HG03558 (cell line): ENCODE data around the gene SUMO2.
"Not testable (repeated sequence)": the region's sequence is repeated elsewhere in the genome, so short reads cannot be mapped to it uniquely, and the experiment has no call there.

Source experiments
- ATAC-seq: cut with Tn5 transposase; IDR thresholded peaks from one replicate; pipeline ENCODE4 v1.9.1; 2021; ENCODE audit warnings: moderate number of reproducible peaks; ENCODE audit not compliant: unreplicated experiment; ENCODE audit errors: extremely low read depth

Gene SUMO2

DNA sequence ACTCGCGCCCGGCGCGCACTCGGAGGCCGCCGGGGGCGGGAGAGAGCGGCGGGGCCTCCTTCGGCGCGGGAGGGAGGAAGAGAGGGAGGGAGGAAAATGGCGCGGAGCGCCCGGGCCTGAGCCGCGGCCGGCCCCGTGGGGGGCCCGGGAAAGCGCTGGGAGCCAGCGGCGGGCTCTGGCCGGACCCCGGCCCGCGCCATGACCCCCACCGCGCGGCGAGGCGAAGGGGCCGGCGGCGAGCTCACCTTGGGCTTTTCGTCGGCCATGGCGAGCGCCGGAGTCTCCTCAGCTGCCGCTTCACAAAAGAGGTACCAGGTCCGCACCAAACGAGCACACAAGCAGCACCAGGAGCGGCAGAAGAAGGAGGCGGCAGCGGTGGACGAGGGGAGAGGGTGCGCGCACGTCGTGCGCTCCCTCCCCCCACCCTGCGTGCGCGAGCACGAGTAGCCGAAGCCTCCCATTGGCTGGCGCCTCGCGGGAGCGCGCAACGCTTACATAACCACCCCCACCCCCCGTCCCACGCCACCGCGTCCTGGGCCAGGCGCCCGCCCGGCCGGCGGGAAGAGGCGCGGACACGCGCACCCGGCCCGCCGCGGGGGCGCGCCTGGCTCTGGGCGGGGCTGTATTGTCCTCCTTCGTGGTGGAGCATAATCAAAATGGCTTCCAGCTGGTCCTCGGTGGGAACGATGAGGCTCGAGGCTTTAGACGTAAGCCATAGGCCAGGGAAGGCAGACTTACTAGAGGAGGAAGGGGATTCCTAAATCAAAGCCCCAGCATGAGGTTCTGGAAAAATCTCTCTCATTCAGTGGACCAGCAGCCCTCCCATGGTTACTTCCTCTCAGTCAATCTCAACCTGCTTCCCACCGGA is at the start of gene SUMO2:
Gene SUMO2, minus strand, starts transcription at position 391 of the 868 bp plus-strand sequence. Its CDS starts 125 bp downstream, at position 266.
- ATAC-seq: peak; percentile 47

DNA sequence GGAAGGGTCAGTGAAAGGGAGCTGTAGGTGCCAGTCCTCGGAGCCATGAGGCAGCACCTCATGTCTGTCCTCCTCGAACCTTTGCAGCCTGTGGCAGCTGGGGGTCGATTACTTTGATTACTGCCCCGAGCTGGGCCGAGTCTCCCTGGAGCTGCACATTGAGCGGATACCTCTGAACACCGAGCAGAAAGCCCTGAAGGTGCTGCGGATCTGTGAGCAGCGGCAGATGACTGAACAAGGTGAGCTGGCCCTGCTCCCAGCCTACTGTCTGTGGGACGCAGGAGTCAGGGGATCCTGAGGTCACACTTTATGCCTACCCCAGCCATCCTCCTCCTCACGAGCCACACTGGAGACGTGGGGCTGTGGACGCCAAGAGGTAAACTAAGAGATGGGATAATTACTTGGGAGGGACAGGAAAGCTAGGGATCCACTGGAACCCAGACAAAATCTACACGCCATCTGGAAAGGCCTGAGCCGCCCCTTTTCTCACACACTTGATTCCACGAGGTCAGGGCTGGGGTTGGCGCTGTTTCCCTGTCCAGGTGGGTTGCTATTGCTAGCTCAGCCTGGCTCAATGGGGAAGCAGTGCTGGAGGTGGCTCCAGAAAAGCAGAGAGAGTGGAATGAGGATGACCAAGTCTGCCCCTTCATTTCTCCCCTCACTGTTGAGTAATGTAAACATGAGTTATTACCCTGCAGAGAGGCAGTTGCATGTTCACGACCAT is 49.1 kb upstream of the SUMO2 start:
- ATAC-seq: no peak

DNA sequence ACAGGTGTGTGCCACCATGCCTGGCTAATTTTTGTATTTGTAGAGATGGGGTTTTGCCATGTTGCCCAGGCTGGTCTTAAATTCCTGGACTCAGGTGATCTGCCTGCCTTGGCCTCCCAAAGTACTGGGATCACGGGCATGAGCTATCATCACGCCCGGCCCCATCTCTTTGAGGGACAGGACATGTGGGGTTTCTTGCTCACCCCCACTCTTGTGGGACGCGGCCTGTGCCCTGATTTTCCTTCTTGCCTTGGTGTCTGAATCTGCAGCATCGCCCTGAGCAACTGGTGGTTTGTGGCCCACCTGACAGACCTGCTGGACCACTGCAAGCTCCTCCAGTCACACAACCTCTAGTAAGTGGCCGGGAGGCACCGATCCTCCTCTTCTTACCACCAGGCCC is 48.3 kb upstream of the SUMO2 start:
- ATAC-seq: no peak

DNA sequence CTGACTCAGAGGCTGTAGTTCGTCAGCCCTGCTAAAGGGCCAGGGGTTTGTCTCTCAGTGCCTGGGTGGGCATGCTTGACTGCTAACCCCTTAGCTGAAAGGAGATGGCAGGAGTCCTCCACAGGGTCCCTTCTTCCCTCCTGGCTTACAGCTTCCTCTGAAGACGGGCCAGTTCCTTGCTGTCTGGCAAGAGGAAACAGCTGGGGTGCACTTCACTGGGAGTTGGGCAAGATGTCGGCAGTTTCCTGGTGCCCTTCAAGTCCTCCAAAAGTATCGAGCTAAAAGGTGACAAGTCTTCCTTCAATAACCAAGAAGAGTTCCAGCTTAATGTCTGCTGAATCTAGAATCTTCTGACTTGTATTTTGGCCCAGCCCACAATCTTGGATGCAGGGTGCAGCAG is 46.1 kb upstream of the SUMO2 start:
- ATAC-seq: no peak

DNA sequence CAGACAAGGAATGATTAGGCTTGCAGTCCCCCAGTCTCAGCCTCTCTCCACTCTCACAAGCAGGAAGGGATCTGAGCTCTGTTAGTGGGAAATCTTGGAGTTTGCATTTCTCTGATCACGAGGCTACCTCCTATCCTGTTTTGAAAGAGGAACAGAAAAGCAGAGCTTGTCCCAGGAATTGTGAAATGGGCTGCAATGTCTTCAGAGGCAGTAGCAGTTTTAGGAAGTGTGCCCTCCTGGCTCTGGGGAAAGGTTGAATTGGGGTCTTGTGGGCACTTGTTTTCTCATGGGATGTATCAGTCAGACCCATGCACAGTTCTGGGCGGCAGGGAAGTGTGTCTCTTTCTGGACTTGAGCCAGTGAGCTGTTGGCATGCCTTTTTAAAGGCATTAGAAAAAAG is 45.5 kb upstream of the SUMO2 start:
- ATAC-seq: no peak

DNA sequence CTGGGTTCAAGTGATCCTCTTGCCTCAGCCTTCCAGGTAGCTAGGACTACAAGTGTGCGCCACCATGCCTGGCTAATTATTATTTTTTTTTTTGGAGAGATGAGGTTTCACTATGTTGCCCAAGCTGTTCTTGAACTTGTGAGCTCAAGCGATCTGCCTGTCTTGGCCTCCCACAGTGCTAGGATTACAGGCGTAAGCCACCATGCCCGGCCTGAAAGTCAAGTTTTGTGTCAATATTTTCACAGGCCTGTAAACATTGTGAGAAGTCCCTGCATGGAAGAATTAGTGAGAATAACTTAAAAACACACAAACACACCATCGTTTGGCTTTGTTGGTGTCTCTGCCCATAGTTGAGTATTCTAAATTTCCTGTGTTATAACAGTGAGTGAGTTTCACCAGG is 45.0 kb upstream of the SUMO2 start:
- ATAC-seq: no peak

DNA sequence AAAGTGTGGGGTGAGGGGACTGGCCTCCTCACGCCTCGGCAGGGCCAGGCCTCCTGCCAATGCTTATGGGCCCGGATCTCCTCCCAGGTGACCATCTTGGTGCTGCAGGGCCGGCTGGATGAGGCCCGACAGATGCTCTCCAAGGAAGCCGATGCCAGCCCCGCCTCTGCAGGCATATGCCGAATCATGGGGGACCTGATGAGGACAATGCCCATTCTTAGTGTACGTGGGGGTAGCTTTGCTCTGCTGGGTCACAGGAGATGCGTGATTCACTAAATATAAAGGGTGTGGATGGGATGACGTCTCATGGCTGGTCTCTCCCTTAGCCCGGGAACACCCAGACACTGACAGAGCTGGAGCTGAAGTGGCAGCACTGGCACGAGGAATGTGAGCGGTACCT is 42.3 kb upstream of the SUMO2 start:
- ATAC-seq: no peak

DNA sequence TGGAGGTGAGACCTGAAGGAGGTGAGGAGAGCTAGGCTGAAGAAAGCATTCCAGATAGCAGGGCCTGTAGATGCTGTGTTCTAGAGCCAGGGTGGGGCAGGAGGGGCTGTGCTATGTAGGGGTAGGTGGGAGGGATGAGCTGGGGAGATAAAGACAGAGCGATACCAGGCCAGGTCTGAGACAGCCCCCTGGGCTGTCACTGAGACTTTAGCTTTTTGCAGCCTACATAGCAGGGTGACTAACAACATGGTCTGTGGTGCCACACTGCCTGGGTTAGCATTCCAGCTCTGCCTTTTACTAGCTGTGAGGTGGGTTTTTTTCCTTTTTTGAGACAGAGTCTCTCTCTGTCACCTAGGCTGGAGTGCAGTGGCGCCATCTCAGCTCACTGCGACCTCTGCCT is 37.1 kb upstream of the SUMO2 start:
- no peak for ATAC-seq

DNA sequence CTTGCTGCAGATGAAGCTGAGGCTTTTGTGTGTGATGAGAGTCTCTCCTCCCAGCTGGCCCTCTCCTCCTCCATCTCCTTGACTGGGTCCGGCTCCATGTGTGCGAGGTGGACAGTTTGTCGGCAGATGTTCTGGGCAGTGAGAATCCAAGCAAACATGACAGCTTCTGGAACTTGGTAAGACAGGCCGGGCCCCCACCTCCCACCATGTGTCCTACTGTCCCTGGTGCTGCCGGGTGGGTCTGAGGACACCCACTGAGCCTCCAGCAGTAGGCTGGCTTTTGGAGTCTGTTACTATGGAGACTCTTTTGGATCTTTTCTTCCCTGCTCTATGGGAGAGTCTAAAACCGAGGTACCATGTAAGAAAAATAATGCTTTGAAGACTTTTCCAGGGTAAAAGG is 35.4 kb upstream of the SUMO2 start:
- no peak for ATAC-seq

DNA sequence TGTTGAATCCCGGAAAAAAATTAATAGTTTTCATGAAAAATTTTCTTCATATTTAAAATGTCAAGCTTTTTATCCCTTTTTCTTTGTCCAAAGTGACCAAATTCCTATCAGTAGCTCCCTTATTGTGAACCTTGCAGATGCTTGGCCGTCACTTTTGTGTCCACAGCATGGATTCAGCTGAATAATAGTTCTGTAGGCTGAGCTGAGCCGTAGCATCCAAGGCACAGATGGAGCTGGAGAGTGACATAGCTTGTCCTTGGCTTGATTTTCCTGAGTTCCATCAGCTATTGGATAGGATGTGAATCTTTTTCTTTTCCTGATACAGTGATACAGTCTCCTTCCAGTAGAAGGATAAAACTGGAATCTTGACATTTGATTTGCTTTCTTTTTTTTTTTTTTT is 26.3 kb upstream of the SUMO2 start:
- no peak for ATAC-seq

DNA sequence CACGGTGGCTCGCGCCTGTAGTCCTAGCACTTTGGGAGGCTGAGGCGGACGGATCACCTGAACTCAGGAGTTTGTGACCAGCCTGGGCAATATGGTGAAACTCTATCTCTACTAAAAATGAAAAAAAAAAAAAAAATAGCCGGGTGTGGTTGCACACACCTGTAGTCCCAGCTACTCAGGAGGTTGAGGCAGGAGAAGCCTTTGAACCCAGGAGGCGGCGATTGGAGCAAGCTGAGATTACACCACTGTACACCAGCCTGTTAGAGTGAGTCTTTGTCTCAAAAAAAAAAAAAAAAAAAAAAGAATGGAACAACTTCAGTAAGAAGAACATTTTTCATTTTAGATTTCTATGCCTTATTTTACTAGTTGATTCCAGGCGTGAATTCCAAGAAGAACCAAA is 25.4 kb upstream of the SUMO2 start:
- ATAC-seq: no peak

DNA sequence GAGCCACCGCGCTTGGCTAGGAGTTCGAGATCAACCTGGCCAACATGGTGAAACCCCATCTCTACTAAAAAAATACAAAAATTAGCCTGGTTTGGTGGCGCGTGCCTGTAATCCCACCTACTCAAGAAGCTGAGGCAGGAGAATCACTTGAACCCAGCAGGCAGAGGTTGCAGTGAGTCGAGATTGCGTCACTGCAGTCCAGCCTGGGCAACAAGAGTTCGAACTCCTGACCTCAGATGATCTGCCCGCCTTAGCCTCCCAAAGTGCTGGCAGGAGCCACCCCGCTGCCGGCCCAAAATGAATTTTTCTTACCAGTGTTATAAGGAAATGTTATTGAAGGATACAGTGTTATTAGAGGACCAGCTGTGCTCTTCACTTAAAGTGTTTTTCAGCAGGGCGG is 25.0 kb upstream of the SUMO2 start:
- ATAC-seq: no peak

DNA sequence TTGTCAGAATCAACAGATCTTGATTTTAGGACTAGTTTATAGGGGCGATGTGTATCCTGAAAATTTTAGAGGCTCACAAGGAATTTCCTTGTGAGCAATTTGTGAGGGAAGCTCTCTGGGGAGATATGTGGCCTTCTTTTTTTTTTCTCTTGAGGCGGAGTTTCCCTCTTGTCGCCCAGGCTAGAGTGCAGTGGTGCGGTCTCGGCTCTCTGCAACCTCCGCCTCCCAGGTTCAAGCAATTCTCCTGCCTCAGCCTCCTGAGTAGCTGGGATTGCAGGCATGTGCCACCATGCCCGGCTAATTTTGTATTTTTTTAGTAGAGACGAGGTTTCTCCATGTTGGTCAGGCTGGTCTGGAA is 24.3 kb upstream of the SUMO2 start:
- not testable (repeated sequence) for ATAC-seq

DNA sequence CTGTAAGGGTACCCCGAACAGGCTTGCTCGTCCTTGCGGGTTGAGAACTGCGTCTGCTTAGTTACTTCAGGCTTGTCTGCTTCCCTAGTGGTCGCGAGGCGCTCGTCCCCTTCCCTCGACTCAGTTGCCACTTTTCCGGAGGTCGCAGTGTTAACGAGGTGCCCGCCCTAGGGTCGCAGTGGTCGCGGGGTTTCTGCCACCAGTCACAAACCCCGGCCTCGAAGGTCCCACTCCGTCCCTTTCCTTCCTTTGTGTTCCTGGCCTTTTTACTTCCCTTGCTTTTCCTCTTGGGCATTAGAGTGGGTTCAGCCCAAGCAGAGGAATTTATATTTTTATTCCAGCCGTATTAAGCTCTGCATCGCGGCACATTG is 23.0 kb upstream of the SUMO2 start:
- no peak for ATAC-seq

DNA sequence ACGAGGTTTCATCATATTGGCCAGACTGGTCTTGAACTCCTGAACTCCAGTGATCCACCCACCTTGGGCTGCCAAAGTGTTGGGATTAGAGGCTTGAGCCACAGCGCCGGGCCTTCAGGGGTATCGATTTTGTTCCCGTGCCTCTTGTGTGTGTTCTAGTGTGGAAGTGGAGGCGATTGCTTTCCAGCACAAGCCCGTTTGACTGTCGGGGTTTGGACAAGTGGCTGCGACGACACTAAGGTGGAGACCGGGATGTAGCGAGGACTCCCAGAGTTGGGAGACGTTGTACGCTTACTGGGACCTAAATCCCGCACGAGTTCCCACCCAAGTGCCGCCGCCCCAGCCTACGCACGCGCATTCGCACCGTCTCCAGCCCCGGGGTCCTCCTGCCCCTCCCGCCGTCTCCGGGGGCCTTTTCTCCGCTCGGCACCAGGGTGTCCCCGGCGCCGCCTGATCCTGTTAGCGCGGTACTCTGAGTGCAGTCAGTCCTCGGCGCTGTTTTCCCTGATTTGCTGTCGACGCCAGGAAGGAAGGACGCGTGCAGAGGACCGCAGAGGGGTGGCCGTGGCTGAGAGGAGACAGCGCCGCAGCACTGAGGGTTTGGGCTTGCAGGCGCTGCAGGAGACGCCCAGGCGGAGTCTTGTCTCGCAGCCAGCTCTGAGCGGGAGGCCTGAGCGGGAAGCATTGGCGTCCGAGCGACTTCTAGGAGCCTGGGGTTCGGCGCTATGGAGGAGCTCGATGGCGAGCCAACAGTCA is 22.5 kb upstream of the SUMO2 start, which contains the start of gene NUP85:
Gene NUP85, plus strand, starts transcription at position 643 of the 756 bp plus-strand sequence. Its CDS starts 83 bp downstream, at position 726.
- ATAC-seq: no peak

DNA sequence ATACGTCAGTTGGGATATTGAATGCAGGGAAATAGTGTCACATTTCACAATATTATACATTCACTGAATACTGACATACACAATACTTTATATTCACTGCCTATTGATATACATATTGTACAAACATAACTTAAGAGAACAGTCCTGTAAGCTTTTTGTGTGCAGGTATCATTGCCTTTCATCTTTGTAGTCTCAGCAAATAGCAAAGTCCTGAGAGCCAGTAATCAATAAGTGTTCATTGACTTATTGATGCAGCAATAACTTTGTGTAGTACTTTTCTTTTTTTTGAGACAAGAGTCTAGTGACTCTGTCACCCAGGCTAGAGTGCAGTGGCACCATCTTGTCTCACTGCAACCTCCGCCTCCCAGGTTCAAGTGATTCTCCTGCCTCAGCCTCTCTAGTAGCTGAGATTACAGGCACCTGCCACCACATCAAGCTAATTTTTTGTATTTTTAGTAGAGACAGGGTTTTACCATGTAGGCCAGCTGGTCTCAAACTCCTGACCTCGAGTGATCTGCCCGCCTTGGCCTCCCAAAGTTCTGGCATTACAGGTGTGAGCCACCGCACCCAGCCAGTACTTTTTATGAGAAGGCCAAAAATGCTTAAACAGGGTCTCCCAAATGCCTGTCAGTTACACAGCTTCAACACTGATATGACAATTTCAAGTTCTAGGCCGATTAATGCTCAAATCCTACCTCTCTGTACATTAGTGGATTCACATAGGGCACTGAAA is 17.3 kb upstream of the SUMO2 start:
- ATAC-seq: no peak

DNA sequence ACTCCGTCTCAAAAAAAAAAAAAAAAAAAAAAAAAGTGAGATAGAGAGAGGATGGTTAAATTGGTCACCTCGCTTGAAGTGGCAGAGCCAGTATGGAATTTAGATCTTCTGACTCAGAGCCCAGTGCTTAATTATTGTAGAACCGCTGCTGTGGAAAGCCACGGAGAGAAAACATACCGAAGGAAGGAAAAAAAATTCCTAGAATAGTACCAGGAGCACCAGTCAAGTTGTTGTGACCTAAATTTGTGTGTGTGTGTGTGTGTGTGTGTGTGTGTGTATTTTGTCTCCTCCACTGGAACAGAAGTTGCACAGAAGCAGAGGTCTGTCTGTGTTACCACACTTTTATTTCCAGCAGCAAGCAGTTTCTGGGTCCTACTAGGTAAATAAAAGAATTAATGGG is 12.1 kb upstream of the SUMO2 start:
- ATAC-seq: no peak

DNA sequence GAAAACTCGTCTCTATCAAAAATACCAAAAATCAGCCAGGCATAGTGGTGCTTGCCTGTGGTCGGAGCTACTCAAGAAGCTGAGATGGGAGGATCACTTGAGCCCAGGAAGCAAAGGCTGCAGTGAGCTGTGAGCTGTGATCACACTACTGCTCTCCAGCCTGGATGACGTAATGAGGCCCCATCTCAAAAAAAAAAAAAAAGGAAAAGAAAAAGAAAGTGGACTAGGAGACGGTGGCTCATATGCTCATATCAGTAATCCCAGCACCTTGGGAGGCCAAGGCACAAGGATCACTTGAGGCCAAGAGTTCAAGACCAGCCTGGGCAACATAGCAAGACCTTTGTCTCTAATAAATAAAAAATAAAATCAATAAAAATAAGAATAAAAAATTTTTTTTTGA is 8.8 kb upstream of the SUMO2 start:
- ATAC-seq: no peak

DNA sequence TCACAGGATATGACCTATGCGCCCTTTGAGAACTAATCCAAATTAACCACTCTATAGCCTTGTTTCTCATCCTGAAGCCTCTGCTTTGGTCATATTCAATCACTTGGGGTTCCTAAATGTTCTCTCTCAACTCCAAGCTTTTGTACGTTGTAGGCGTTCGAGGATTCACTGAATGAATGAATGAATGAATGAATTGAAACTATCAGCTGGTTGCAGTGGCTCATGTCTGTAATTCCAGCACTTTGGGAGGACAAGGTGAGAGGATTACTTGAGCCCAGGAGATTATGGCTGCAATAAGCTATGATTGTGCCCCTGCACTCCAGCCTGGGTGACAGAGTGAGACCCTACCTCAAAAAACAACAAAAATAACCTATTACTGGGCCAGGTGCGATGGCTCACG is 5.9 kb upstream of the SUMO2 start:
- ATAC-seq: no peak
